CD4-positive, alpha-beta T cell treated with Interleukin-21 for 1 hour (primary cell): Measurements from ENCODE around the gene RAD9A.

Experiments used
- DNase-seq: peaks from one replicate; pipeline ENCODE4 v3.0.0-alpha.2; 2020

The RAD9A gene

GRCh38 chr11:67442504-67443404 is 51.0 kb downstream of the RAD9A start:
- DNase-seq: no peak

- DNase-seq: no peak
Observed at GRCh38 chr11:67445515-67445914, 53.7 kb downstream of the RAD9A start.
